MM.1S (cell line): ENCODE measurements around the gene GAREM2.
"Not testable (repeated sequence)": the region's sequence is repeated elsewhere in the genome, so short reads cannot be mapped to it uniquely, and the experiment has no call there.

ENCODE experiments used
- DNase-seq: peaks from one replicate; pipeline ENCODE4 v3.0.0-alpha.2; 2015
- H2AFZ ChIP-seq: fragments of 300-600 bp; sonication (generic); 2 replicates; pipeline ENCODE4 v1.6.0; 2016; ENCODE audit warnings: antibody characterized with exemption, low read length
- H3F3A ChIP-seq: fragments of 300-600 bp; sonication (generic); 2 replicates; pipeline ENCODE4 v1.6.1; 2016; ENCODE audit warnings: mild to moderate bottlenecking, antibody characterized with exemption, low read length, moderate library complexity, mixed read lengths; ENCODE audit not compliant: insufficient read depth
- H3K27ac ChIP-seq: fragments of 300-600 bp; sonication (generic); 2 replicates; pipeline ENCODE4 v1.5.1; 2016; ENCODE audit warnings: mild to moderate bottlenecking, low read length
- H3K27me3 ChIP-seq: fragments of 300-600 bp; sonication (generic); replicated peaks from 2 replicates; pipeline ENCODE4 v1.6.0; 2016; ENCODE audit warnings: low read length; ENCODE audit not compliant: insufficient read depth
- H3K36me3 ChIP-seq: fragments of 300-600 bp; sonication (generic); replicated peaks from 2 replicates; pipeline ENCODE4 v1.6.1; 2016; ENCODE audit warnings: mild to moderate bottlenecking, low read length, mixed read lengths; ENCODE audit not compliant: insufficient read depth
- H3K4me1 ChIP-seq: fragments of 300-600 bp; sonication (generic); 2 replicates; pipeline ENCODE4 v1.6.1; 2016; ENCODE audit warnings: low read length, mixed read lengths
- H3K4me2 ChIP-seq: fragments of 300-600 bp; sonication (generic); 2 replicates; pipeline ENCODE4 v1.6.0; 2016; ENCODE audit warnings: low read depth, low read length
- H3K4me3 ChIP-seq: fragments of 300-600 bp; sonication (generic); 2 replicates; pipeline ENCODE4 v1.5.1; 2016; ENCODE audit warnings: low read length, mixed read lengths
- H3K79me2 ChIP-seq: fragments of 300-600 bp; sonication (generic); 2 replicates; pipeline ENCODE4 v1.6.1; 2016; ENCODE audit warnings: mixed run types, low read length, mixed read lengths
- H3K9ac ChIP-seq: fragments of 300-600 bp; sonication (generic); 2 replicates; pipeline ENCODE4 v1.6.1; 2016; ENCODE audit warnings: low read length, mixed read lengths
- H3K9me2 ChIP-seq: fragments of 300-600 bp; sonication (generic); replicated peaks from 2 replicates; pipeline ENCODE4 v1.6.1; 2016; ENCODE audit warnings: mild to moderate bottlenecking, low read length, mixed read lengths; ENCODE audit not compliant: insufficient read depth
- H3K9me3 ChIP-seq: fragments of 300-600 bp; sonication (generic); replicated peaks from 2 replicates; pipeline ENCODE4 v1.6.1; 2016; ENCODE audit warnings: mild to moderate bottlenecking, low read length, mixed read lengths; ENCODE audit not compliant: insufficient read depth
- H4K20me1 ChIP-seq: fragments of 300-600 bp; sonication (generic); 2 replicates; pipeline ENCODE4 v1.6.1; 2016; ENCODE audit warnings: mild to moderate bottlenecking, low read length, moderate library complexity, mixed read lengths; ENCODE audit not compliant: insufficient read depth
- CTCF ChIP-seq: fragments of 300-600 bp; sonication (generic); IDR thresholded peaks from 2 replicates; pipeline ENCODE4 v1.5.1; 2016; ENCODE audit warnings: antibody characterized with exemption, low read length, mixed read lengths
- EZH2 ChIP-seq: fragments of 300-600 bp; sonication (generic); optimal IDR thresholded peaks from 2 replicates; pipeline ENCODE3; 2017; ENCODE audit warnings: low read depth, mild to moderate bottlenecking, antibody characterized with exemption, low read length, mixed read lengths
- EZH2phosphoT487 ChIP-seq: fragments of 300-600 bp; sonication (generic); IDR thresholded peaks from 2 replicates; pipeline ENCODE4 v1.6.1; 2018; ENCODE audit warnings: antibody characterized with exemption, low read length

GAREM2 gene

GRCh38 chr2:26164641-26165211 is 8.2 kb upstream of the GAREM2 start:
- no peak overlapping the region for H3K27ac ChIP-seq
- no peak overlapping the region for H3K4me2 ChIP-seq
- H3F3A ChIP-seq: no peaks in the 10 kb centered on the region
- H3K9me3 ChIP-seq: no peaks in the 10 kb centered on the region
- H3K4me3 ChIP-seq: no peak overlapping the region
- no peak for TF ChIP-seq EZH2phosphoT487
- no peaks in the 10 kb centered on the region for H3K36me3 ChIP-seq
- no peak overlapping the region for H3K9ac ChIP-seq
- no peaks in the 10 kb centered on the region for H3K79me2 ChIP-seq
- H3K4me1 ChIP-seq: no peaks in the 10 kb centered on the region
- H4K20me1 ChIP-seq: no peaks in the 10 kb centered on the region
- H3K9me2 ChIP-seq: no peaks in the 10 kb centered on the region
- no peak for DNase-seq
- H3K27me3 ChIP-seq: no peaks in the 10 kb centered on the region
- no peak overlapping the region for H2AFZ ChIP-seq

GRCh38 chr2:26165403-26165802 is 7.5 kb upstream of the GAREM2 start:
- no peak overlapping the region for H3K27ac ChIP-seq
- H2AFZ ChIP-seq: no peak overlapping the region
- no peaks in the 10 kb centered on the region for H3K4me1 ChIP-seq
- no peak for DNase-seq
- no peak overlapping the region for H3K4me2 ChIP-seq
- H3K4me3 ChIP-seq: no peak overlapping the region
- no peaks in the 10 kb centered on the region for H3F3A ChIP-seq
- H3K36me3 ChIP-seq: no peaks in the 10 kb centered on the region
- H4K20me1 ChIP-seq: no peaks in the 10 kb centered on the region
- no peaks in the 10 kb centered on the region for H3K9me2 ChIP-seq
- TF ChIP-seq CTCF: no peak
- no peak for TF ChIP-seq EZH2
- no peak for TF ChIP-seq EZH2phosphoT487
- H3K79me2 ChIP-seq: no peaks in the 10 kb centered on the region
- H3K27me3 ChIP-seq: no peaks in the 10 kb centered on the region
- H3K9ac ChIP-seq: no peak overlapping the region
- H3K9me3 ChIP-seq: no peaks in the 10 kb centered on the region

- not testable (repeated sequence) for H3K79me2 ChIP-seq, H3K36me3 ChIP-seq, H3F3A ChIP-seq, H3K9ac ChIP-seq, H3K27me3 ChIP-seq, DNase-seq, H3K4me1 ChIP-seq, H3K9me2 ChIP-seq, H3K4me3 ChIP-seq, H3K27ac ChIP-seq, H3K4me2 ChIP-seq, H4K20me1 ChIP-seq, H3K9me3 ChIP-seq, H2AFZ ChIP-seq
These were observed 6.3 kb upstream of the GAREM2 start for GRCh38 chr2:26166541-26166940.

- H2AFZ ChIP-seq: no peak overlapping the region
These were observed 4.1 kb upstream of the GAREM2 start for GRCh38 chr2:26168785-26169184.

More at GRCh38 chr2:26168785-26169184, 4.1 kb upstream of the GAREM2 start:
- Histone ChIP-seq H3K27ac (no peak overlapping the region), H3K36me3 (no peaks in the 10 kb centered on the region), H3K4me2 (no peak overlapping the region), H3K79me2 (no peaks in the 10 kb centered on the region), H3F3A (no peaks in the 10 kb centered on the region), H3K4me1 (no peaks in the 10 kb centered on the region), H3K9me2 (no peaks in the 10 kb centered on the region), H4K20me1 (no peaks in the 10 kb centered on the region), H3K4me3 (no peak overlapping the region), H3K27me3 (peaks cover 8% of the 10 kb centered on the region), H3K9ac (no peak overlapping the region), H3K9me3 (no peaks in the 10 kb centered on the region)
- DNase-seq: no peak
- TF ChIP-seq EZH2 (no peak), CTCF (no peak)
